H1 (cell line): ENCODE results near the gene SEMA3D. TPM values are rescaled to one million over a fixed set of nuclear protein-coding genes. Genes with fewer than 3 reads are reported as not detected.

Source experiments
- EP300 ChIP-seq, 2 experiments: IDR thresholded peaks; 1 replicate in 1 of 2; 2 replicates in 1 of 2; pipeline ENCODE4 v1.6.1; 2011 to 2012; ENCODE audit warnings: low read depth in 2 of 2, low read length in 2 of 2, mild to moderate bottlenecking in 2 of 2, borderline replicate concordance in 1 of 2, inconsistent platforms in 1 of 2, moderate library complexity in 1 of 2
- RAD21 ChIP-seq, 2 experiments: IDR thresholded peaks in 1 of 2; conservative IDR thresholded peaks in 1 of 2; 2 replicates each; pipeline ENCODE4 v1.6.1; 2011; ENCODE audit warnings: low read depth in 2 of 2, low read length in 2 of 2, improper control_type of control experiment in 1 of 2, inconsistent platforms in 1 of 2, mild to moderate bottlenecking in 1 of 2, moderate library complexity in 1 of 2
- RNF2 ChIP-seq: fragments of 200-900, 300-1000 bp; sonication (generic); IDR thresholded peaks from 2 replicates; pipeline ENCODE4 v1.7.1; 2016; ENCODE audit warnings: borderline replicate concordance, low read depth, mild to moderate bottlenecking, antibody characterized with exemption, low read length; ENCODE audit not compliant: poor library complexity, severe bottlenecking; ENCODE audit errors: missing control alignments
- SAP30 ChIP-seq: fragments of 300-600 bp; sonication (generic); IDR thresholded peaks from 2 replicates; pipeline ENCODE4 v1.7.1; 2012; ENCODE audit warnings: low read length, moderate library complexity, mild to moderate bottlenecking, inconsistent platforms; ENCODE audit not compliant: insufficient read depth, insufficient replicate concordance
- polyA plus RNA-seq, 7 experiments: library from polyadenylated mRNA; depleted of rRNA in 3 of 7; stranded (reverse) in 5 of 7; unstranded in 2 of 7; fragments of >200 nt in 5 of 7; fragments of 200-250 nt in 2 of 7; gene quantifications; 1 replicate in 5 of 7; 2 replicates in 1 of 7; 4 replicates in 1 of 7; pipeline versions ENCODE4 v1.2.1 to v1.2.3, GENCODE V29; 2011 to 2013; ENCODE audit warnings: missing spikeins in 2 of 7, mixed read lengths in 2 of 7
- total RNA-seq: library from RNA; stranded (reverse); fragmentation: NEBNext Ultra II Directional; extraction: Animal tissue kit (Norgen Biotek cat#: 25700); gene quantifications from 2 replicates; pipeline ENCODE4 v1.2.1, GENCODE V29; 2021

SEMA3D gene
- total and polyA plus RNA-seq, 2 of the 8 experiments (the other 6 are each of a cell fraction or from before 2014, with no cell fraction given), result 1.6 to 3.5 TPM

DNA sequence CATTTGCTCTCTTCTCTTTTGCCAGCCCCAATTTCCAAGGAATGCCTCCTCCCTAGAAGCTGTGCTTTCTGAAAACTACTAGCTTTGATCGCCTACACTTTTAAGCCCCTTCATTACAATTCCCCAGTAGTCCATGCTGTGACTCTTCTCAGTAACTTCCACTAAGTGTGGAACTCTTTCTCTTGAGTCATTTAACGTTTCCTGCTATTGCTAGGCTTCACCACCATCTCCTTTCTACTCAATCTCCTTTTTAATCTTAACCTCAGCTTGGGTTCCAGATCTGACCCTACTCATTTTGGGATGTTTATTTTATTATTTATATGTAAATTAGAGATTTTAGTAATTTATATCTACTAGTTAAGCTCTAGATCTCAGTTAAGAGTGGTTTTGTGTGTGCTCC is 14.4 kb upstream of the SEMA3D start (continued):
- TF ChIP-seq EP300 (IDR thresholded peaks at IDR 0.05; ENCODE audit: borderline replicate concordance in 1 of 2, low read depth in 2 of 2, low read length in 2 of 2) (no peak), SAP30 (no peak), RAD21 (IDR thresholded peaks at IDR 0.05 in 1 of 2, conservative IDR thresholded peaks at IDR 0.05 in 1 of 2; ENCODE audit: low read depth in 2 of 2, low read length in 2 of 2) (no peak), RNF2 (no peak)
